HG03378 (cell line): ENCODE results near the gene MLXIPL.
"Not testable (repeated sequence)": the region's sequence is repeated elsewhere in the genome, so short reads cannot be mapped to it uniquely, and the experiment has no call there.

Source experiments
- ATAC-seq: cut with Tn5 transposase; IDR thresholded peaks from one replicate; pipeline ENCODE4 v1.9.1; 2021; ENCODE audit warnings: mild to moderate bottlenecking, moderate library complexity; ENCODE audit not compliant: unreplicated experiment

The MLXIPL gene

GRCh38 chr7:73556208-73557107 lies 67.9 kb downstream of the MLXIPL start:
- ATAC-seq = no peak

GRCh38 chr7:73555411-73555982 lies 68.8 kb downstream of the MLXIPL start:
- no peak for ATAC-seq

- ATAC-seq = not testable (repeated sequence)
Measured at GRCh38 chr7:73550093-73550492, 74.2 kb downstream of the MLXIPL start.

GRCh38 chr7:73549176-73549575 lies 75.1 kb downstream of the MLXIPL start:
- ATAC-seq = no peak

GRCh38 chr7:73547841-73548240 lies 76.5 kb downstream of the MLXIPL start:
- ATAC-seq = no peak

- no peak for ATAC-seq
Measured at GRCh38 chr7:73544678-73545077, 79.6 kb downstream of the MLXIPL start.
